HG02943 (cell line): Measurements from ENCODE around the gene RBMS3.

Experiments used
- ATAC-seq: cut with Tn5 transposase; IDR thresholded peaks from one replicate; pipeline ENCODE4 v1.9.1; 2021; ENCODE audit warnings: mild to moderate bottlenecking, low read depth, moderate library complexity; ENCODE audit not compliant: unreplicated experiment

RBMS3 gene

GRCh38 chr3:29274667-29275066 lies 6.2 kb upstream of the RBMS3 start:
- ATAC-seq = no peak

GRCh38 chr3:29275309-29275708 lies 5.6 kb upstream of the RBMS3 start:
- ATAC-seq = no peak

GRCh38 chr3:29277249-29277648 lies 3.6 kb upstream of the RBMS3 start:
- ATAC-seq = no peak

GRCh38 chr3:29279286-29279685 lies 1.6 kb upstream of the RBMS3 start:
- no peak for ATAC-seq

GRCh38 chr3:29279806-29280205 lies 1.1 kb upstream of the RBMS3 start:
- ATAC-seq = no peak

DNA sequence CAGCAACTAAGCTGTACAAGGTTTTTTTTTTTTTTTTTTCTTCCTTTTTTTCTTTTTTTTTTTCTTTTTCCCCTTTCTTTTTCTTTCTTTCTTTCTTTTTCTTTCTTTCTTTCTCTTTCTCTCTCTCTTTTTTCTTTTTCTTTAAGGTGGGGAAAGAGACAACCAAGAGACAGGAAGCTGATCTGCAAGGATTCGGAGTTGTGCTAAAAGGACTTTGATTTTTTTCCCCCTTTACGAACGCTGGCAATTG lies 148 bp downstream of the RBMS3 start:
- no peak for ATAC-seq

DNA sequence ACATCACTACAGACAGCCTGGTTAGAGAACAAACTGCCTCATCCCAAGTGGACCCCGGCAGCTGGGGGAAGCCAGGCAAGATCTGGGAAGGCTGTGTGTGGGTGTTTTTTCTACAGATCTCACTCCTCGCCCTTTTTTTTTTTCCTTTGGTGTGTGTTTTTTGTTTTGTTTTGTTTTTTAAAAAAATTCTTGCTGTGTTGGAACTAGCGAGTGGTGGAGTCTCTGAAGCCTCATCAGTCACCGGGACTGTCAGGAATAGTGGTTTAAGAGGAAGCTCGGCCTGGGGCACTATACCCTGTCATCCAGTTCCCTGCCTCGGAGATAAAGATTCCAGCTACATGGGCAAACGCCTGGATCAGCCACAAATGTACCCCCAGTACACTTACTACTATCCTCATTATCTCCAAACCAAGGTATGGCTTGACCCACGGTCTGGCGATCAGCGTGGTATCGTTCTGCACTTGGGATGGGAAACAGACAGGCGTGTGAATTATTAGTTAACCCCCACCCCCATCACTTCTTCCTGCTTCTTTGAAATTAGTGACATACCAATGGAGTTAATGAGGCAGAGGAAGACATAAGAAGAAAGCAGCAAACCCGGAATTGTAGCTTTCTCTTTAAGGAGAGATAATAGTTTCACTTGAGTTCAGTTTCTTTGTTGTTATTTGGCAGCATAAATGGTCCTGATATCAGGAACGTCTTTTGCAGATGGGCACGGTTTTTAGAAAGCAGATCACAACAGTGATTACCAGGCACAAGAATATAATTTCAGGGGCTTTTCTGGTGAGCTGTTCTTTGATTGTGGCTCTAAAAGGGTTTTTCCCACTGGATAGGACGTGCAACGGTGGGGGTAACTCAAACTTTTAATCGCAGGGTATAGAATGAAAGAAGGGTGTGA lies 722 bp downstream of the RBMS3 start:
- no peak for ATAC-seq

GRCh38 chr3:29282427-29283230 lies 1.8 kb downstream of the RBMS3 start:
- ATAC-seq = no peak

- ATAC-seq = no peak
These were observed 2.6 kb downstream of the RBMS3 start for GRCh38 chr3:29283231-29284119.

DNA sequence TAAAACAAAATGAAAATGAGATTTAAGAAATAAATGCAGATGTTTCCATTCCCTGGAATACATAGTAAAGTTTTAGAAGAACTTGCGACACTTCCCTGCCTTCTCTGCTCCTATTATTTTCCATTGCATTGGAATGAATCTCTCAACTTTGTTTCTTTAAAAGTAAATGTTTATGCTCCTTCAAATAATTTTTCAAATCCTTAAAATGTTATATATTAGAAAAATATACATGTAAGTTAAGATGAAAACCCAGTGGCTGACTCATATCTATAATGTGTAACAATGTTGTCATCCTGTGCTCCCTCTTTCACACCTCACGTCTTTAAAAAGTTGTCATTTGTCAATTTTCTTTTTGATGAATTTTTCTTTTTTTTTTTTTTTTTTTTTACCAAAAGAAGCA lies 3.6 kb downstream of the RBMS3 start:
- no peak for ATAC-seq

- no peak for ATAC-seq
These were observed 4.7 kb downstream of the RBMS3 start for GRCh38 chr3:29285471-29286071.

DNA sequence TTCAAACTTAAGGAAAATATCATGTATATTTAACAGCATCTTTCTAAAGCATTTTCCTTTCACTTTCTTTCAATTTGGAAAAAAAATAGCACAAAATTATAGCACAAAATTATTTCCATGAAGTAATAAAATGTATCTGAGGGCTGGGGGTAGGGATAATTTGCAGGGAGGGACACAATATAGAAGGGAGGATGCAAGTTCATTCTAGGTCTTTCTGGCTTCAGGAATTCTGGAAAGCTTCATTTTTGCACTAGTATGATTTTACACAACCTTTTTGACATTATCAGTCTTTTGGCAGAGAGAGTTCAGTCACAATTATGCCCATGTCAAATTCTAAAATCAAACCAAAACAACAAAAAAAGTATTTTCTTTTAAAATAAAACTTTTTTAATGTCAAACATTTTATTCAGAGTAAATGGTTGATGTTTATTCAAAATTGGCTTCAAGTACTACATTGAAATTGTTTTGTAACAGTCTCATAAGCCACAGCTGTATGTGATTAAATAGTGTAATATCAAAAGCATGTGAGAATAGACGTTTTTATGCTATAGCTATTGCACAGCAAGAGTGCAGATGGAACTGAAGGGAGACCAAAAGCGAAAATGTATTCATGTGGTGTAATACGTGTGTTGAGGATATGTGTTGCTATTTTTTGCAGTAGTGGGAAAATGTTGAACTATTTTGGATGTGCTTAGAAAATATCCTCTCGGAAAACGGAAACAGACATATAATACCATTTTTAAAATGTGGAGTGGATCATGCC lies 5.8 kb downstream of the RBMS3 start:
- no peak for ATAC-seq

- ATAC-seq = no peak
These were observed 9.7 kb downstream of the RBMS3 start for GRCh38 chr3:29290596-29290995.

DNA sequence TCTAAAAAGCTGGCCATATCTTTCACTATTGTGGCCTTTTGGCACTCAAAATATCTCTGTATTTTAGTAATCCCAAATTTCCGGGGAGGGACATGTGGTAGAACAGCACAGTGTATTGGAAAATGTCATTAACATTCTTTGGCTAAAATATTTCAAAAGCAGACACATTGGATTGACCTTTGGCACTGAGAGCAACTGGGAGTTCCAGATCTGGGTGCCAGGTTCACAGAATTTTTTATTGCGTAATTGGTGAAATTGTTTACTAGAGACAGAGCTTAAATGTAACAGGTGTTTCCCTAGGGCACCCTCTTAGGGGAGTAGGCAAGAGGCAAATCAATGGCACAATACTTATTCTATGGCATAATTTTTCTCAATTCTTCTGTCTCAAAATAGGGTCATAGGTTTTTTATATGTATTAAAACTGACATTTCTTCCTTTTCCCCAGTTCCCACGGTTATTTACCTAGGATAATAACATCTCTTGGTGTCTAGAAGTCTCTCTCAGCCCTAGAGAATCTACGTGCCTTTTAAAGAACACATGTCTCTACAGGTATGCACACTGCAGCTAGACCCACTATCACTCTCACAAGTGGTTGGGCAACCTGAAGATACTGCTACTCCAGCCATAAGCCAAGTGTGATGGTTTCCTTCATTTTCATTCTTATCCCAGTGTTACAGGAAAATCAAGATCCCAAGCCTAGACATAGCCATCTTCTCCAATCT lies 10.6 kb downstream of the RBMS3 start:
- ATAC-seq = no peak

DNA sequence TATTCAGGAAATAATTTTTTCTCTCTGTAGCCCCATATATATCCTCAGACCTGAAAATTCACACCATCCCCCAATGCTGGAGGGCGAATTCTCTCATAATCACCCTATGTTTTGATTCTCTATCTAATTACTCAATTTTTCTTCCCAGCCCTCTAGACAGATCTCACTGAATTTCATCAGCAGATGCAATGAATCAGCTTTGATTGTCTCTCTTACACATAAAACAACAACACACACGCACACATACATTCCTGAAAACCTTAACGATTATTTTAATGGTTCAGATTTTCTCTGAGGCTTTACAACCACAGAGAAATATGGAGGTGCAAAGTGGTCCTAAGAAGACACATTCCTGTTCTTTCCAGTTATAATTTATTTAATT lies 11.1 kb downstream of the RBMS3 start:
- no peak for ATAC-seq

GRCh38 chr3:29293421-29293820 lies 12.6 kb downstream of the RBMS3 start:
- ATAC-seq = no peak

- ATAC-seq = no peak
These were observed 17.1 kb downstream of the RBMS3 start for GRCh38 chr3:29297998-29298397.

DNA sequence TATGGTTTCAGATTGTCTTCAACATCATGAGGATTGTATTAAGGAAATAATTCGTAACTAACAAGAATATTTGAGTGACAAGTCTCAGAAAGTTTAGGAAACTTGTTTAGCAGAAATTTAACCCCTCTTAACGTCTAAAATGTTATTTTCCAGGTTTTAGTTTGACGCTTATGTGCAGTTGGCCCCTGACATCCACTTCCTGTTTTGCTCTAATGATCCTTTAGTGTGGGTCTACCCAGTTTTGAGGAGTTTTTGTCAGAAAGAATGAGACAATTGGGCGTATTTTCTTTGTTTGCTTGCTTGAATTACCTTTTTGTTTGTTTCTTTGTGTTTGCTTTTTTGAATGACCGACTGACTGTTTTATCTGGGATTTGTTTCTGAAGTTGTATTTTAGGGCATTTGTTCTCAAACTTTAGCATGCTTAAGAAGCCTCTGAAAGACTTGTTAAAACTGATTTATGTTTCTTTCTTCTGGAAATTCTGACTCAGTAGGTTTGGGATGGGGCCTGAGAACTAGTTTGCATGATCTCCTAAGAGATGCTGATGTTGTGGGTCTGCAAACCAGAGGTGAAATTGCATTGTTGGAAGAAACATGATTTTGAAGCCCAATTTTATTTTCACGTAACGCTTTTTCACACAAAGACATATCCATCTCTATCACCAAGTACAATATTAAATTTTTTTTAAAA lies 20.6 kb downstream of the RBMS3 start:
- no peak for ATAC-seq

DNA sequence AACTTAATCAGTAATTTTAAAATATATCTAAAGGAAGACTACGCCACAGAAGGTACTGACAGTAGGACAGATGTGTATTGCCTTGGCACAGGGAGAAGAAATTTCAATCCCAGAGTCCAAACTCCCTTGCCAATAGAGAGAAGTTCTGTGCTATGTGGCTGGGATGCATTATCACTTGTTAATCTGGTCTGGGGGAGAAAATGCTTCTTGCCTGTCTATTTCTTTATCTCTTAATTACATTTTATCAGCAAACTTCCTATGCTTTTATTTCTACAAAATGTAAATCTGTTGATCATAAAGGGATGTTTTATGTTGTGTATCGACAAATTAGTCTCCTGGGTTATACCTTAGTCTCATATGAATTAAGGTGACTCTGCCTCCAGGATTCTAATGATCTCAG lies 21.7 kb downstream of the RBMS3 start:
- no peak for ATAC-seq
